GM23338 (cell line): ENCODE data around the gene NANOGP8. TPM values are rescaled to one million over a fixed set of nuclear protein-coding genes. Genes with fewer than 3 reads are reported as not detected.

Experiments
- ATAC-seq: fragments of 200-7000 bp; cut with Tn5 transposase; 3 replicates; pipeline ENCODE4 v1.9.1; 2020
- DNase-seq: peaks from one replicate; pipeline ENCODE4 v3.0.0-alpha.2; 2015; ENCODE audit warnings: low spot score
- H2AFZ ChIP-seq: fragments of 200-600 bp; sonication (generic); 2 replicates; pipeline ENCODE4 v1.8.0; 2016; ENCODE audit warnings: antibody characterized with exemption, mild to moderate bottlenecking, moderate library complexity
- H3F3A ChIP-seq: fragments of 200-600 bp; sonication (generic); replicated peaks from 2 replicates; pipeline ENCODE4 v1.8.0; 2017; ENCODE audit warnings: antibody characterized with exemption, mixed run types, low read depth
- H3K27ac ChIP-seq: fragments of 200-600 bp; sonication (generic); 2 replicates; pipeline ENCODE4 v1.6.1; 2016; ENCODE audit warnings: low read depth
- H3K27me3 ChIP-seq: fragments of 200-600 bp; sonication (generic); 2 replicates; pipeline ENCODE4 v1.8.0; 2016; ENCODE audit warnings: mild to moderate bottlenecking, mixed run types, moderate library complexity; ENCODE audit not compliant: insufficient read depth
- H3K36me3 ChIP-seq: fragments of 200-600 bp; sonication (generic); 2 replicates; pipeline ENCODE4 v1.8.0; 2016; ENCODE audit warnings: mild to moderate bottlenecking; ENCODE audit not compliant: insufficient read depth
- H3K4me1 ChIP-seq: fragments of 200-600 bp; sonication (generic); 2 replicates; pipeline ENCODE4 v1.8.0; 2016; ENCODE audit warnings: mild to moderate bottlenecking, moderate library complexity; ENCODE audit not compliant: insufficient read depth
- H3K4me2 ChIP-seq: fragments of 200-600 bp; sonication (generic); 2 replicates; pipeline ENCODE4 v1.7.1; 2017; ENCODE audit warnings: mixed run types
- H3K4me3 ChIP-seq: fragments of 200-600 bp; sonication (generic); 2 replicates; pipeline ENCODE4 v1.6.1; 2016; ENCODE audit warnings: mixed run types
- H3K79me2 ChIP-seq: fragments of 200-600 bp; sonication (generic); replicated peaks from 2 replicates; pipeline ENCODE4 v1.8.0; 2017; ENCODE audit warnings: mild to moderate bottlenecking; ENCODE audit not compliant: insufficient read depth
- H3K9me2 ChIP-seq: fragments of 200-600 bp; sonication (generic); 2 replicates; pipeline ENCODE4 v1.8.0; 2017; ENCODE audit not compliant: insufficient read depth
- H4K20me1 ChIP-seq: fragments of 200-600 bp; sonication (generic); replicated peaks from 2 replicates; pipeline ENCODE4 v1.8.0; 2017; ENCODE audit warnings: mild to moderate bottlenecking; ENCODE audit not compliant: insufficient read depth
- H3K27ac Mint-ChIP-seq: 2 replicates; pipeline ENCODE4 v1.8.0; 2020; ENCODE audit warnings: inconsistent platforms, mild to moderate bottlenecking, moderate library complexity, mixed read lengths
- H3K27me3 Mint-ChIP-seq: 3 replicates; pipeline ENCODE4 v1.8.0; 2022; ENCODE audit warnings: low read depth, mild to moderate bottlenecking, moderate library complexity, mixed read lengths, inconsistent platforms; ENCODE audit not compliant: insufficient read depth, poor library complexity
- H3K36me3 Mint-ChIP-seq: 3 replicates; pipeline ENCODE4 v1.8.0; 2021; ENCODE audit warnings: low read depth, mild to moderate bottlenecking, inconsistent platforms, moderate library complexity, mixed read lengths
- H3K4me1 Mint-ChIP-seq: 3 replicates; pipeline ENCODE4 v1.8.0; 2020; ENCODE audit warnings: mild to moderate bottlenecking, inconsistent platforms, mixed read lengths
- H3K4me3 Mint-ChIP-seq: 3 replicates; pipeline ENCODE4 v1.8.0; 2021; ENCODE audit warnings: moderate library complexity, mild to moderate bottlenecking, inconsistent platforms, mixed read lengths
- H3K9me3 Mint-ChIP-seq: 3 replicates; pipeline ENCODE4 v1.8.0; 2020; ENCODE audit warnings: moderate library complexity, mild to moderate bottlenecking, inconsistent platforms, mixed read lengths
- CREB1 ChIP-seq: fragments of 250-450 bp; sonication (Bioruptor Pico); IDR thresholded peaks from 2 replicates; pipeline ENCODE4 v1.5.0; 2020; ENCODE audit warnings: low read depth, mild to moderate bottlenecking, moderate library complexity
- CTCF ChIP-seq, 2 experiments: fragments of 200-600 bp in 1 of 2; sonication (generic) in 1 of 2; conservative IDR thresholded peaks; 2 replicates each; pipeline versions ENCODE4 v1.5.1 to v1.6.1; 2016 to 2017; ENCODE audit warnings: antibody characterized with exemption in 2 of 2, low read depth in 2 of 2, mild to moderate bottlenecking in 2 of 2, moderate library complexity in 1 of 2
- ETS1 ChIP-seq: IDR thresholded peaks from 2 replicates; pipeline ENCODE4 v1.6.1; 2016; ENCODE audit warnings: antibody characterized with exemption
- EZH2 ChIP-seq: fragments of 200-600 bp; sonication (generic); IDR thresholded peaks from one replicate; pipeline ENCODE4 v1.8.0; 2017; ENCODE audit warnings: antibody characterized with exemption, mild to moderate bottlenecking, low read depth; ENCODE audit not compliant: unreplicated experiment
- JUNB ChIP-seq: IDR thresholded peaks from one replicate; pipeline ENCODE4 v1.6.1; 2016; ENCODE audit warnings: antibody characterized with exemption; ENCODE audit not compliant: unreplicated experiment
- NANOG ChIP-seq: IDR thresholded peaks from 2 replicates; pipeline ENCODE4 v1.6.1; 2016; ENCODE audit warnings: antibody characterized with exemption, borderline replicate concordance
- POLR2AphosphoS5 ChIP-seq: IDR thresholded peaks from 2 replicates; pipeline ENCODE4 v1.6.1; 2016; ENCODE audit warnings: antibody characterized with exemption, low read depth
- REST ChIP-seq: IDR thresholded peaks from one replicate; pipeline ENCODE4 v1.6.1; 2018; ENCODE audit warnings: antibody characterized with exemption; ENCODE audit not compliant: unreplicated experiment
- ZNF114 ChIP-seq: fragments of 250-450 bp; sonication (Bioruptor Pico); IDR thresholded peaks from 2 replicates; pipeline ENCODE4 v1.5.0; 2020; ENCODE audit warnings: mild to moderate bottlenecking, moderate library complexity
- ZNF331 ChIP-seq: fragments of 250-450 bp; sonication (Bioruptor Pico); IDR thresholded peaks from 2 replicates; pipeline ENCODE4 v1.5.0; 2020; ENCODE audit warnings: low read depth, mild to moderate bottlenecking, moderate library complexity
- polyA plus RNA-seq: library from polyadenylated mRNA; unstranded; fragments of >200 nt; fragmentation: Nextera tagmentation; extraction: Ambion mirVana; gene quantifications from 2 replicates; pipeline ENCODE4 v1.2.1, GENCODE V29; 2016
- total RNA-seq: library from RNA; depleted of rRNA; stranded (reverse); fragments of >200 nt; shearing (Covaris generic); gene quantifications from 2 replicates; pipeline ENCODE4 v1.2.3, GENCODE V29; 2014

NANOGP8 gene
- total and polyA plus RNA-seq, 2 experiments from 2014 or later = 8.5 to 53.4 TPM

GRCh38 chr15:35061825-35062737 is 23.0 kb downstream of the NANOGP8 start:
- ATAC-seq (peak; percentile 55), DNase-seq (peak; percentile 46)
- Histone ChIP-seq H3K27ac (peak overlapping the region; percentile 95), H4K20me1 (no peaks in the 10 kb centered on the region), H2AFZ (no peak overlapping the region), H3K4me3 (peak overlapping the region; percentile 42), H3F3A (peaks cover 6% of the 10 kb centered on the region; the same call in 1 of the 2 replicates), H3K36me3 (no peaks in the 10 kb centered on the region), H3K27me3 (no peaks in the 10 kb centered on the region), H3K9me2 (no peaks in the 10 kb centered on the region), H3K79me2 (no peaks in the 10 kb centered on the region), H3K4me1 (peaks cover 60% of the 10 kb centered on the region), H3K4me2 (peak overlapping the region; percentile 72)
- H3K4me1 Mint-ChIP-seq = peaks cover 55% of the 10 kb centered on the region
- H3K27ac Mint-ChIP-seq = peak overlapping the region; percentile 93
- peaks cover 7% of the 10 kb centered on the region for H3K36me3 Mint-ChIP-seq
- peaks cover 8% of the 10 kb centered on the region for H3K27me3 Mint-ChIP-seq
- H3K9me3 Mint-ChIP-seq = peaks cover 4% of the 10 kb centered on the region; the same call in 1 of the 3 replicates
- H3K4me3 Mint-ChIP-seq = peak overlapping the region; percentile 54
- TF ChIP-seq ZNF114 (CRISPR knock-in tag) (no peak), NANOG (peak; percentile 71; the same call in 1 of the 2 replicates), POLR2AphosphoS5 (no peak)

GRCh38 chr15:35061161-35061824 is 23.8 kb downstream of the NANOGP8 start:
- no peak overlapping the region for H2AFZ ChIP-seq
- peaks cover 60% of the 10 kb centered on the region for H3K4me1 ChIP-seq
- no peaks in the 10 kb centered on the region for H3K79me2 ChIP-seq
- peak overlapping the region; percentile 95 for H3K27ac ChIP-seq
- no peaks in the 10 kb centered on the region for H4K20me1 ChIP-seq
- no peaks in the 10 kb centered on the region for H3K27me3 ChIP-seq
- peak; percentile 52 for DNase-seq
- H3K4me1 Mint-ChIP-seq = peaks cover 53% of the 10 kb centered on the region
- H3K27me3 Mint-ChIP-seq = peaks cover 8% of the 10 kb centered on the region
- peak overlapping the region; percentile 54 for H3K4me3 Mint-ChIP-seq
- peaks cover 7% of the 10 kb centered on the region for H3K36me3 Mint-ChIP-seq
- peaks cover 4% of the 10 kb centered on the region; the same call in 1 of the 2 replicates for H3F3A ChIP-seq
- peak overlapping the region; percentile 93 for H3K27ac Mint-ChIP-seq
- H3K4me2 ChIP-seq = peak overlapping the region; percentile 72
- peaks cover 4% of the 10 kb centered on the region; the same call in 1 of the 3 replicates for H3K9me3 Mint-ChIP-seq
- H3K4me3 ChIP-seq = peak overlapping the region; percentile 42
- no peaks in the 10 kb centered on the region for H3K36me3 ChIP-seq
- peak; percentile 68 for ATAC-seq
- H3K9me2 ChIP-seq = no peaks in the 10 kb centered on the region
- TF ChIP-seq EZH2 (no peak), CREB1 (no peak), ZNF114 (CRISPR knock-in tag) (no peak), REST (no peak), CTCF (conservative IDR thresholded peaks at IDR 0.05; ENCODE audit: low read depth in 2 of 2) (no peak), JUNB (no peak), ETS1 (no peak), ZNF331 (CRISPR knock-in tag) (no peak)
